GM12874 (cell line): ENCODE data around the gene FGF12.

Source experiments
- CTCF ChIP-seq: IDR thresholded peaks from 2 replicates; pipeline ENCODE4 v1.5.1; 2011; ENCODE audit warnings: low read depth, mild to moderate bottlenecking, control low read depth, low read length, moderate library complexity; ENCODE audit not compliant: insufficient read depth

Gene FGF12

DNA sequence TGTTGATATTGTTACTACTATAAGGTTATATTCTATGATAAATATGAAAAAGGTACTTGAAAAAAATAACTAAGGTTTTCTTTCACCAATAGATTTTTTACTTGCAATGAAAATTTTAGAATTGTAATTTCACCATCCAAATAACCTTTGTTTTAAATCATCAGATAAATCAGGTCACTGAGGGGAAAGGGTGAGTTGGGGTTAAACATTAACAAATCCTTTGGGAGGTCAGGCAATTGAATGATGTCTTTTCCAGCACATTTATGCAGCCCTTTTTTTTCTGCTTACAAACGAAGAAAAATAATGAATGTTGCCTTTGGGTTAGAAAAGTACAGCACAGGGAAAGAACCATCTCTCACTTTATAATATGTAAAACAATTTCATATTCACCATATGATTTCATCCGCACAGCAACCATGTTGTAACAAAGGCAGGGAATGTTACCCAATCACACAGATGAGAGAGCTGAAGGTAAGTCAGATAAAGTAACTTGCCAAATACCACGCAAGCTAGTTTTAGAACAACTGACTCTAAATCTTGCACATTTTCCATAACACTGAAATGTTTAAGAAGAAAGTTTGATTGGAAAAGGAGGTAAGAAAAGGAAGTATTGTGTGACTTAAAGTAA is 151.3 kb downstream of the FGF12 start:
- TF ChIP-seq CTCF, result no peak

GRCh38 chr3:192573240-192573639 is 154.1 kb downstream of the FGF12 start:
- no peak for TF ChIP-seq CTCF

DNA sequence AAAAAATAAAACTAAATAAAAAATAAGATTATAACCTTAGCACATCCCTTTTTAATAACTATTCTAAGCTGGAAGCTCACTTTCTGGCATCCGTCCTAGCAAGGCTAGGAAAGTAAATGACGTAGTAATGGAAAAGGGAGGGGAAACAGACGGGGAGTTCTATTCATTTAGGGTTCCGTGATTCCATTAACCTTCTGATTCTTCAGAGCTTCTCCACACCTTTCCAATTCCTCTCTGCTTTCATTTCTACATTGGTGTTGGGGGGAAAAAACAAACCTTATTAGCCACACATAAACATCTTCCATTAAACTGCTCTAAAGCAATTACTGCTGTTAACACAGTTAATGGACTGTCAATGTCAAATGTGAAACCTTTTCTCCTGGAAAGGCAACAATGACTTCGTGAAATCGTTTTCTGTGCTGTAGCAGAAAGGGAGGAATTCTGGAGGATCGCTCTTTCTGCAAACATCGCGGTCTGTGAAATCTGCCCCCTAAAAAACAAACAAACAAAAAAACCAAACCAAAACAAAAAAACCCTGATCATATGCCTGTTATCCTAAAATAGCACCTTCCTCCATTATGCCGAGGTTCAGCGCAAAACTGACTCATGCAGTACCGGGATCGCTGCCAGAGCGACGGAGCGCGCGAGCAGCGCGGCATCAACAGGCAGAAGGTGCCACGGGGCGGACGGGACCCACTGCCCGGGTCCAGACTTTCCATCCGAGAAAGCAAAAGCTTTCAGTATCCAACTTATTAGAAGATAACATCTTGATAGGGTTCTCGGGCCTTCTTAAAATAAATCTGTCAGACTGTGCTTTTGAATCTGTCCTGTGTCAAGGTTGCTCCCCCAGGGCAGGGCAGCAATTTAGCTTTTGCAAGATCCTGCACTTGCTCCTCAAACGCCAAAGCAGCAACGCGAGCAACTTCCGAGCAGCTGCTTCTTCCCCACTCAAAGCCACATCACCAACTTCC is 156.2 kb downstream of the FGF12 start:
- no peak for TF ChIP-seq CTCF

DNA sequence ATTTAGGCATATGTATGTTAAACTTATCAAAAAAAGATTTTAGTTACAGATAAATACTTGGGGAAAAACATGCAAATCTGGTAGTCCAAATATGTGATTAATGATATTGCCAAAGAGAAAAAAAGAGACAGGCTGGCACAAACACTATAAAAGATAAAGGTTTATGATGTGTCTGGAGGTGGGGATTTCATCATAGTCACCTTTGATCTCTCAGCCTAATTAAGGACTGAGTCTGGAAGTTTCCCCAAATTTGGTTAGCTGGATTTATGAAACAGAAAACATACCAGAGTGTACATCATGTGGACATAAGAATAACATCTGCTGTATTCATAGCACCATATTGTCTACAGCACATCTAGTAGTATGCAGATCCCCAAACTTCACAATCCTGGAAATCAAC is 157.0 kb downstream of the FGF12 start:
- TF ChIP-seq CTCF, result no peak

GRCh38 chr3:192566706-192567290 is 160.5 kb downstream of the FGF12 start:
- peak; percentile 42; the same call in 1 of the 2 replicates for TF ChIP-seq CTCF

DNA sequence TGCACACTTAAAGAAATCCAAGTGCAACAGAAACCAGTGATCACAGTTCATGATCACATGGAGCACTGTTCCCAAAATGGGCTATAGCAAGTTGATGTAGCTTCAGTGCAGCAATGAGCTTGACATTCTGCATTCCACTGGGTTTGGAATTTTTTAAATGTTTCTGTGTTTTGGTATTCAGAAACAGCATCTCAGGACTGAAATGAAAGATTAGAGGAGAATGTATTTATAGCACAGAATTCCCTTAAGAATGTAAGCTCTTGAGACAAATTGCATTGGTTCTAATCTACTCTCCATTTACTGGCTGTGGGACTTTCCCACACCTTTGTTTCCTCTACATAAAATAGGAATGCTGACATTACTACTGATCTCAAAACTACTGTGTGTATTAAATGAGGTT is 162.7 kb downstream of the FGF12 start:
- TF ChIP-seq CTCF, result no peak

DNA sequence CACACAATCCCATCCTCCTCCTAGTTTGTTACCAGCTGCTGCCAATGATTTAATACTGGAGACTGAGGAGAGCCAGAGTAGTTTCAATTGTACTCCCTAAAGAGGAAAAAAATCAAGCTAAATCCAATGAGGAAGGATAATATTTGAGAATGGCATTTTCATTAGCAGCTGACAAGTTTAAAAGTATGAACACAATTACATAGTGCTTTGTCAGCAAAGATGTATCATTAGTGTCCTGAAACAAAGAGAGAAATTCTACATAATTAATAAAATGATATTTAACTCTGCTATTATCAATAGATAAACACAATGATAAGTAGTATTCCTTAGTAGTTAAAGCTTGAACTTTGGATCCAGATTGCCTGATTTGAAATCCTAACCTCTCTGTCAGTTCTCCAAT is 163.9 kb downstream of the FGF12 start:
- TF ChIP-seq CTCF, result no peak
